Nephron progenitor cell (in vitro differentiated cells): ENCODE results near the gene CACNA1B.
"Not testable (repeated sequence)": the region's sequence is repeated elsewhere in the genome, so short reads cannot be mapped to it uniquely, and the experiment has no call there.

ENCODE experiments used
- DNase-seq: peaks from one replicate; pipeline ENCODE4 v3.0.0; 2021
- H3K27ac Mint-ChIP-seq: 2 replicates; pipeline ENCODE4 v1.8.0; 2021; ENCODE audit warnings: mild to moderate bottlenecking, moderate library complexity, mixed read lengths
- H3K27me3 Mint-ChIP-seq: 2 replicates; pipeline ENCODE4 v1.8.0; 2021; ENCODE audit warnings: mild to moderate bottlenecking, low read depth, mixed read lengths; ENCODE audit not compliant: poor library complexity
- H3K36me3 Mint-ChIP-seq: 2 replicates; pipeline ENCODE4 v1.8.0; 2021; ENCODE audit warnings: low read depth, mixed read lengths
- H3K4me1 Mint-ChIP-seq: 2 replicates; pipeline ENCODE4 v1.8.0; 2021; ENCODE audit warnings: mixed read lengths
- H3K4me3 Mint-ChIP-seq: 2 replicates; pipeline ENCODE4 v1.8.0; 2021; ENCODE audit warnings: mild to moderate bottlenecking, moderate library complexity, mixed read lengths
- H3K9me3 Mint-ChIP-seq: 2 replicates; pipeline ENCODE4 v1.8.0; 2021; ENCODE audit warnings: mild to moderate bottlenecking, moderate library complexity, mixed read lengths
- CTCF ChIP-seq: fragments of 200-600 bp; sonication (generic); IDR thresholded peaks from 2 replicates; pipeline ENCODE4 v1.5.0; 2021; ENCODE audit warnings: antibody characterized with exemption

The CACNA1B gene

GRCh38 chr9:137880976-137881530 is 3.5 kb downstream of the CACNA1B start:
- Mint-ChIP-seq H3K4me3 (no peak overlapping the region), H3K27me3 (peaks cover 11% of the 10 kb centered on the region), H3K9me3 (peaks cover 7% of the 10 kb centered on the region), H3K27ac (no peak overlapping the region), H3K4me1 (no peaks in the 10 kb centered on the region), H3K36me3 (no peaks in the 10 kb centered on the region)
- DNase-seq: no peak
- no peak for TF ChIP-seq CTCF

GRCh38 chr9:137881591-137882505 is 4.3 kb downstream of the CACNA1B start:
- no peak overlapping the region for H3K27ac Mint-ChIP-seq

GRCh38 chr9:137882506-137882821 is 4.9 kb downstream of the CACNA1B start:
- no peak for DNase-seq
- no peaks in the 10 kb centered on the region for H3K36me3 Mint-ChIP-seq
- no peaks in the 10 kb centered on the region for H3K27me3 Mint-ChIP-seq
- no peak for TF ChIP-seq CTCF
- H3K4me1 Mint-ChIP-seq: no peaks in the 10 kb centered on the region
- H3K4me3 Mint-ChIP-seq: no peak overlapping the region
- no peak overlapping the region for H3K27ac Mint-ChIP-seq
- no peaks in the 10 kb centered on the region for H3K9me3 Mint-ChIP-seq

More at GRCh38 chr9:137881591-137882505, 4.3 kb downstream of the CACNA1B start:
- Mint-ChIP-seq H3K4me1 (no peaks in the 10 kb centered on the region), H3K27me3 (peaks cover 3% of the 10 kb centered on the region), H3K9me3 (no peaks in the 10 kb centered on the region), H3K4me3 (no peak overlapping the region), H3K36me3 (no peaks in the 10 kb centered on the region)
- no peak for DNase-seq
- no peak for TF ChIP-seq CTCF

- not testable (repeated sequence) for H3K27ac Mint-ChIP-seq, H3K4me3 Mint-ChIP-seq, H3K36me3 Mint-ChIP-seq, H3K27me3 Mint-ChIP-seq, H3K4me1 Mint-ChIP-seq, H3K9me3 Mint-ChIP-seq, DNase-seq
Observed at GRCh38 chr9:137883977-137884376, 6.4 kb downstream of the CACNA1B start.

GRCh38 chr9:137884547-137884946 is 7.0 kb downstream of the CACNA1B start:
- H3K4me3 Mint-ChIP-seq, H3K4me1 Mint-ChIP-seq, H3K36me3 Mint-ChIP-seq, H3K27ac Mint-ChIP-seq, H3K27me3 Mint-ChIP-seq, H3K9me3 Mint-ChIP-seq: not testable (repeated sequence)
- DNase-seq: peak; percentile 70

GRCh38 chr9:137885121-137885520 is 7.5 kb downstream of the CACNA1B start:
- H3K9me3 Mint-ChIP-seq, H3K36me3 Mint-ChIP-seq, H3K4me1 Mint-ChIP-seq, DNase-seq, H3K4me3 Mint-ChIP-seq, H3K27ac Mint-ChIP-seq, H3K27me3 Mint-ChIP-seq: not testable (repeated sequence)

GRCh38 chr9:137888621-137889020 is 11.0 kb downstream of the CACNA1B start:
- H3K4me1 Mint-ChIP-seq, H3K27ac Mint-ChIP-seq, DNase-seq, H3K4me3 Mint-ChIP-seq, H3K27me3 Mint-ChIP-seq, H3K36me3 Mint-ChIP-seq, H3K9me3 Mint-ChIP-seq: not testable (repeated sequence)

- H3K4me1 Mint-ChIP-seq, H3K36me3 Mint-ChIP-seq, H3K9me3 Mint-ChIP-seq, DNase-seq, H3K27ac Mint-ChIP-seq, H3K4me3 Mint-ChIP-seq, H3K27me3 Mint-ChIP-seq: not testable (repeated sequence)
Observed at GRCh38 chr9:137889966-137890365, 12.4 kb downstream of the CACNA1B start.

- not testable (repeated sequence) for H3K9me3 Mint-ChIP-seq, H3K27ac Mint-ChIP-seq, H3K27me3 Mint-ChIP-seq, H3K4me3 Mint-ChIP-seq, H3K36me3 Mint-ChIP-seq, H3K4me1 Mint-ChIP-seq
- peak; percentile 50 for DNase-seq
Observed at GRCh38 chr9:137890768-137891587, 13.4 kb downstream of the CACNA1B start.
